Embryonic facial prominence (tissue), 1 donor: ENCODE measurements around the gene DNAJB8.

Experiments
- DNase-seq: peaks from one replicate; pipeline ENCODE4 v3.0.0-alpha.2; 2016; ENCODE audit errors: extremely low spot score

Gene DNAJB8

DNA sequence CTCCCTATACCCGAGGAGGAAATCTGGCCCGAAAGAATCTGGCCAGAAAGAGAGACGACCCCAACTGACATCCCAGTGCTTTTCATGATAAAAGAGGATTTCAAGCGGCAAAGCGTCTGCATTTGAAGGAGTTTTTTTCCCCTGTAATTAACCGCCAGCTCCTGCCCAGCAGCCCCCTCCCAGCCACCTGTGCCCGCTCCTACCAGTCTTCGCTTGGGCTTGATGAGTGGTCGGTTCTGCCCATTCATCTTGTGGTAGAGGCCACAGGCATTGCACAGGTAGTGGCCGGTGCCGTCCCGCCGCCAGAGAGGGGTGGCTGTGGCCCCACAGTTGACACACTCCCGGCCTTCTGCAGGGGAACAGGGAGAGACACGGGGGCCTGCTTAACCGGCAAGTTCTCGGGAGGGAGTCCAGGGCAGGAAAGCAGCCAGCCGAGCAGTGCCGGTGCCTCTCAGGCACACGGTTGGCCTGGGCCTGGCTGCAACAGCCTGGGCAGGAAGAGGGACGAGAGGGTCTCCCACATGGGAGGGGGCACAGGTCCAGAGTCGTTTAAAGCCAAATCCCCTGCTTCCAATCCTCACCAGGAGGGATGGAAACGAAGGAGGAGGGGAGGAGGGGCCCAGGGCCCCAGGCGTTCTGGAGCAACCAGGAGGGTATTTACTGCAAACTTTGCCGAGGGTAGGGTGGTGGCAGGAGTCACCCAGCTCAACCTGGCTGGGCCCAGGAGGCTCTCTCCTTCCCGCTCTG is 17.1 kb upstream of the DNAJB8 start:
- no peak for DNase-seq

DNA sequence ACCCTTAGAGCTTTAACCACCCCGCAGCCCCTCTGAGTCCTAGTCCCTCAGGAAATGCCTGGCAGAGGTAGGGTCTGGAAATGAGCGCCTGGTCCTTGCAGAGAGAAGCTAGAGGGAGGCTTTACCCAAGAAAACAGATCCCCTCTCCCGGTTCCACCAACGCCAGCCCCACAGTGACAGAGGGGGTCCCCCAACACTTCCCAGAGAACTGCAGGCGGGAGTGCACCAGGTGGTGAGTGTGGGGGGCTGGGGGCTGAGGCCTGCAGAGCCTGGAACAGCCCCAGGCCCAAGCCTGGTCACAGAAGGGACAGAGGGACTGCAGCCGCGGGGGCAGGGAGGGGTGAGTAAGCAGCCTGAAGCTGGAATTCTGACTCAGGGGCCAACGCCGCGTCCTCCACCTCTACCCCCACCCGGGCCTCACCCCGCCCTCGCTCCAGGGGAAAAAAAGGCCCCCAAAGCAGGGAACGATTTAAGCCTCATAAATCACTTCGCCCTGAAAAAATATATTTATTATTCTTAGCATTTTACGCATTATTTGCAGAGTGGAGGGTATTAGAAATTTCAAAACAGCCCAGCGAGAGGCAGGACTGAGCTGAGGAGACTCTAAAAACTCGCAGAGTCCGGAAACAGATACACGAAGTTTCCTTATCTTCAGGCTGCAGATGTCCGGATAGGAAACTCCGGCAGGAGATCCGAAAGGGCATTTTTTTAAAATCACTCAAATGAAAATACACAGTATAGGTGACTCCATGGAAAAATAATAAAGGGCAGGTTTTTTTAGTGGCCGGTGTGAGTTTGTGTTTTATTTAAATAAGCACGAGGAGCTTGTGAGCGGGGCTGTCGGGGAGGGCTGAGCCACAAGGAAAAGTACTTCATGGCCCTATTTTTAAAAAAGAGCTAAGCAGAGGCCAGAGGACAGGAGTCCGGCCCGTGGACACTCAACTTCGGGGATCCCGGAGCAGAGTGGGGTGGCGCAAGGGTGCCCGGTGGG is 16.3 kb upstream of the DNAJB8 start:
- DNase-seq = no peak

DNA sequence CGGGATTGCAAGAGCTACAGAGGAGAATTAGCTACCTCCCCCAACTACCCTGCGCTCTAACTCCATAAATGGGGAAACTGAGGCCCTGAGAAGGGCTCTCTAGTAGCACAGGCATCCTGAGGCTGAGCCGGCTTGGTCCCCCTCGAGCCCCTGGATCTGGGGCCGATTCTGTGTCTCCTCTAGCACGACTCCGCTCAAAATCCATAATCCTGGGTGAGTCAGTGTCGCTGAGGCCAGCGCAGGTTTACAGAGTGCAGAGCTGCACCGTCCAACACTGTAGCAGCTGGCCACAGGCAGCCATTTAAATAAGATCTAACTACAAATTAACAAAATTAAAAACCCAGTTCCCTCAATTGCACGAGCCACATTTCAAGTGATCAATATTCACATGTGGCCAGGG is 15.5 kb upstream of the DNAJB8 start:
- DNase-seq = no peak

DNA sequence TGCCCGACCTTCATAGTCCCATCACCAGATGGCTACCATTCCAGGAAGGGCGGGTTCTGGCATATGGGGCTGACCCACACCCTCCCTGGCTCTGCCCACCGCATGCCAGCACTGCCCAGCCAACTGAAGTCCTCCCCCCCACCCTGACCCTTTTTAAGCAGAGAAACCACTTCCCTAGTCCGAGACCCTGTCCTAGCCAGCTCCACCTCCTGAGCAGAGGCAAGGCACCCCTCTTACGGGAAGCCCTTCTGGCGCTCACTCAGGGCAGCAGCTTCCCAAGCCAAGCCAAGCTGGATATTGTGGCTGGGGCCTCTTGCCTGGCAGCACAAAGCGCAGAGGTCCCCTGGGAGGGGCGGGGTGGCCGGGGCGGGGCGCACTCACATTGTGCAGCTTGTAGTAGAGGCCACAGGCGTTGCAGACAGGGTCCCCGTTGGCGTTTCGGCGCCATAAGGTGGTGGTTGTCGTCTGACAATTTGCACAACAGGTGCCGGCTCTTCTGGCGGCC is 14.8 kb upstream of the DNAJB8 start:
- no peak for DNase-seq

DNA sequence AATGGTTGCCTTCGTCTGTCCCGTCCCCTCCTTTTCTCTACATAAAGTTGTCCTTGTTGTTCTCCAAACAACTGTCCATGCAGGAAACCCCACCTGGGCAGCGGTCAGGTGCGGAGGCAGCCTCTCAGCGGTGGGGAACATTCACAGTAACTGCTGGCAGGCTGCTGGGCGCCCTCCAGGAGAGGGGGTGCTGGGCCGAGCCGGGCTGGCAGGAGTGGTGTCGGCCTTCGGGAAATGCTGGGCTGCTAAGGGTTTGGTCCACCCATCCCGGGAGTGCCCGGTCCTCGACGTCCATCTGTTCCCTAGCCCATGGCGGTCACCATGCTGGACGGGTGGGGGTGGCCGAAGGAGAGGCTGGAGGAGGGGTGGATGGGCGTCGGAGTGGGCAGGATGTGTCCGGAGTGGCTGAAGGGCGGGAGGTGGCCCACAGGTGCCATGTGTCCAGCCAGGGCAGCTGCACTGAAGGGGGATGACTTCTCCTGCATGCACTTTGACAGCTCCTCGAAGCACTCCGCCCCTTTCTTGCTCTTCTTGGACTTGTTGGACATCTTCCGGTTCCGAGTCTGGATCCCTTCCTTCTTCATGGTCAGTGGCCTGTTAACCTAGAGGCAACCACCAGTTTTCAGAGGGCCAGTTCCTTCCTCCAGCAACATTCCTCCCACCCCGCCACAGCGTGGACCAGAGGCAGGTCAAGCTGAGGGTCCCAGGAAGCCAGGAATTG is 14.2 kb upstream of the DNAJB8 start:
- no peak for DNase-seq

DNA sequence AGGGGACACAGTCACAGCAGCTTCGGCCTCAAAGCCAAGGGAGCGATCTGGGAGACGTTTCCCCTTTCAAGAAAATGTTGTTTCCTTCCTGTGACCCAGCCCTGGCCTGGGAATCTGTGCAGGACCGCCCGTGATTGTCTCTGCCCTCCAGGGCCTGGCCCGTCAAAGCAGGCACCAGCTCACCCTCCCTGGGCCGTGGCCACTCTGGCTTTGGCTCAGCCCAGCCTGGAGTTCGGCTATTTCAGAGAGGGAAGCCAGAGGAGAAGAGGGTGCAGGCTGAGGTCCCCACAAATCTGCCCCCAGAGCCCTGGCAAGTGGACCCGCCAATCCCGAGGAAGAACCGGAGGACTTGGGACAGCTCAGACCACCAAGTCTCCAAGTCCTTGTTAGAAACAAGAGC is 13.6 kb upstream of the DNAJB8 start:
- no peak for DNase-seq

DNA sequence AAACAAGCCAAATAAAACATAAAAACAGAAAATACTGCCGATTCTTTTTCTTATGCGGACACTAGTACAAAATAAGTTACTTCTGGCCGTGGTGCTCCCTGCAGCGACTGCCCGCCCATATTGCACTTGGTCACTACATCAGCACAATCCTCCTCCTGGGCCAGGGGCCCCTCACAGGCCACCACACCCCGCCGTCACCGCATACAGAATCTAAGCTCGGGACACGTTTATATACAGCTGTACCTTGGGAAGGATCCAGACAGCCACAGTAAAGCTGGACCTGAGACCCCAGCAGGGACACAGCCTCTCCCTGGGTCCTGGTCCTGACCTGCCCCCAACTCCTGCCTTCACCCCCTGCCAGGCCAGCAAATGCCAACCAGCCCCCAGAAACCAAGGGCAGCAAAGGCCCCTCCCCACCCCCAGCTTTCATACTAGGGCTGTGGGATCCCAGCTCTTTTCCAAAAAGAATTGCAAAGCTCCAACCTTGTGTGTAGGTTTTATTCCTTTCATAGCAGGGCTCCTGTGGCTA is 12.9 kb upstream of the DNAJB8 start:
- DNase-seq = no peak

DNA sequence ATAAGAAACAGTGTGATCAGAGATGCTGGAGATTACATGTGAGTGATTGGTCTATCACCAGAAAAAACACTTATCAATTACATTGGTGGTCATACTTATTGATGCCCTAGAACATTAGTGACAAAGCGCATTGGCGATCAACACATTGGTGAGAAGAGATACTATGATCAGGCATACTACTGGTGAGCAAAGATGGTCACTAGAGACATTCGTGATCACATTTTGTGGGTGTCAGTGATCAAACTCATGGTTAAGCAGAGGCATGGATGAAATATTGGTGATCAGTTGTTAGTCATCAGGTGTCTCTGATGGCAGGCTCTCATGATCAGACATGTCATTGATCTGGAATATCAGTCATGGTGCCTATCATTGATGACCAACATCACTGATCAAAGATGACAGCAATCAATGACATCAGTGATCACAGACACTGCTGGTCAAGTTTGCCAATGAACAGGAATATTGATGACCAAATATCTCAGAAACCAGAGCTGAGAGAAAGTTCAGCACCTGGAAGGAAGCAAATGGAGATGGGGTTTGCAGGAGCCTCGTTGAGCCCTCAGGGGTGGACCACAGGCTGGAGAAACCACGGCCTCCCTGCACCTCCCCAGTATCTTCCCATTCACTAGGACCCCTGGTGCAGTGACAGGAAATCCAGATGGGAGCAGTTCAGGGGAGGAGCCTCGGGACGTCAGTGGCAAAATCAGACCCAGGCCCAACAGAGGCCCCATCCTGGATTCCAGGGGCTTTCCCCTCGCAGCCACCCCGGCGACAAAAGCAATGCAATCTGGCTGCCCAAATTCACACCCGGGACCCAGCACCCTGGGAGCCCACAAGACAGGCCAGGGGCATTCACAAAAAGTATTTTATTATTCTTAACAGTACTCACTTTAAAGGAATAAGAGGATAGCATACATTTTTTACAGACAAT is 12.2 kb upstream of the DNAJB8 start:
- no peak for DNase-seq

DNA sequence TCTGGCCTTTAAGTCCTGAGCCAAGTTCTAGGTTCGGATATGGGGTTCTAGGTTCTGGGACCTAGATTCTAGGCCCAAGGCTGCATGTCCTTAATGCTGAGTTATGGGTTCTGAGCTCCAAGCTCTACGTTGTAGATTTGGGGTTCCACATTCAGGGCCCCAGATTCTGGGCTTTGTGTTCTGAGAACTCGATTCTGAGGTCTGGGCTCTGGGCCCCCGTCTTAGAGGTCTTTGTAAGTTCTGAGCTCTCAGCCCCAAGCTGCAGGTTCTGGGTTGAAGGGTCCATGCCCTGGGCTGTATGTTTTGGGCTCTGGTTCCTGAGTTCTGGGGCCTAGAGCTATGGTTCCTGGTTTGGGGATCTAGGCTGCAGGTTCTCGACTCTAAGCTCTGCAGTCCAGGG is 10.0 kb upstream of the DNAJB8 start:
- DNase-seq = no peak

DNA sequence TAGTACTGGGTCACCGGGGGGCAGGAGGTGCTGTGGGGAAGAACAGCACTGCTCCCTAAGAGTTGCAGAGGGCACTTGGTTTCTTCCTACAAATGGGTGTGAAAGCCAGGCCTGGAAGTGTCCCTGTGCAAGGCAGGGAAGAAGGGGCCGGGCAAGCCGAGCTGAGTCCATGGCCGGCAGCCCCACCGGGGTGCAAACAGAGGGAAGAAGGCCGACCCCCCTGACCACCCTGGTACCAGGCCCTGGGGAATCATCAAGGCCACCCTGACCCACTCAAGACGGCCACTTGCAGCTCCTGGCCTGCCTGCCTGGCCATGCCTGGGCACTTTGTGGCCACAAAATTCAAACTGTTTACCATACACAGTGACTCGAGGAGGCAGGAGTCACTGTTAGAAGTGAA is 8.7 kb upstream of the DNAJB8 start:
- DNase-seq = no peak

DNA sequence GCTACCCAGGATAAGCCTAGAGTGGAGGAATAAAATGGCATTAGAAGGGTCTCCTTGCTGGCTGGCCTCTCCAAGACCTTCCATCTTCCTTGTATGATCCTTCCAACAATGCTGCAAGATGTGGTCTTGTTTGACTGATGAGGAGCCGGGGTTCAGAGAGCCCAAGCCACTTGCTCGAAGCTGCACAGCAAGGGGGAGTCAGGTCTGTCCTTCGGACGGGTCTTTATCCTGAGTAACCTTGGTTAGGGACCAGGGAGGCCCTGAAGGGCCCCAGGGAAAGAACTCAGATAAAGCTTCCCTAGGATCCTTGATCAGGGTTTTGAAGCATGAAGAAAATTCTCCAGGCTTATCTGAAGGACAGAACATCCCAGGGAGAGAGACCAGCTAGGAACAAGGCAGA is 7.0 kb upstream of the DNAJB8 start:
- no peak for DNase-seq

DNA sequence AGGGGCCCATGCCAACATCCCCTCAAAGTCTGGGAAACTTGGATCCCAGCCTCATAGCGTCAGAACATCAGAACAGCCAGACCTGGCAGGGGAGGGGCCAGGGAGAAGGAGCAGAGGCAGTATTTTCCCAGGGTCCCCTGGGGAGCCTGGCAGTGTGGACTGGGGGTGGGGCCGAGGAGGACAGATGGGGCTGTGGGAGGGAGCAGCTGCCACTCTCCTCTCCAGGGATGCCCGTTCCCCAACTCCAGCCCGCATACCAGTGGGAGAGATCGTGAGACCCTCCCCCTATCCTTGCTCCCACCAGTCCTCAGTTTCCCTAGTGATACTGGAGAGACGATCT is 6.5 kb upstream of the DNAJB8 start:
- no peak for DNase-seq

DNA sequence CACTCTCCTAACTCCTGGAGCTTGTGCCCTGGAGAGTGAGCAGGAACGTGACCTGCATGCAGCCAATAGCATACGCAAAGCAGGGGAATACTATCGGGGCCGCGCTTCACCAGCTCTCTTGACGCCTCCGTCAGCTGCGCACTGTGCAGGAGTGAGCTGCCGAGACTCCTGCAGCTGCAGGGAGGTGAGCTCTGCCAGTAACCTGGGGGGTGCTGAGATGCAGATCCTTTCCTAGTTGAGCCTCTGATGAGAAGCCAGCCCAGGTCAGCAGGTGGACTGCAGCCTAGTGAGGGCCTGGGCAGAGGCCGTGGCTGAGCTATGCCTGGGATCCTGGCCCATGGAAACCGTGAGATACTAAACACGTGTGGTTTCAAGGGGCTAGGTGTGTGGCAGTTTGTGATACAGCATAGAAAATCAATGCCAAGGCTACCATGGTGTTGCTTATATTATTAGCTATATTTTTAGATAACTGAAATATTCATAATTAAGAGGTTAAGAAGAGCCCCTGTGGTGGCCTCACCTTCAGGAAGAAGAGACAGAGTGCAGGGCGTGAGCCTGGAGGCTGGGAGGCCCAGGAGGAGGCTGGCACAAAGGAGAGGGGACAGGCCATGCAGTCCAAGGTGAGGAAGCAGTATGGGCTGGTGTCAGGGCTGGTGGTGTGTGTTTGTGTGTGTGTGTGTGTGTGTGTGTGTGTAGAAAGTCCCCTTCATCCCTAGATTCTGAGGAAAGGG is 5.9 kb upstream of the DNAJB8 start:
- no peak for DNase-seq

DNA sequence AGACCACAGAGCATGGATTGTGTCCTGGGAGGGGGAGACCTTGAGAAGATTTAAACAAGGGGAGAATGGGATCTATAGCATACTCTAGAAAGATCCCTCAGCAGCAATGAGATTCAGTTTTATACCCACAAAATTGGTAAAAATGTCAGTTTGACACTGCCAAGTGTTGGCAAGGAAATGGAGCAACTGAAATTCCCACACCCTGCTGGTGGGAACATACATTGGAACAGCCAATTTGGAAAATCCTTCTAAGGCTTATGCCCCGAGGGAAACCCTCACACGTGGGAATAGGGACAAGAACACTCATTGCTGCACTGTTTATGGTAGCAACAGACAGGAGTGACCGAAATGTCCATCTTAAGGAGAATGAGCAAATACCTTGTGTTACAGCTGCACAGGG is 5.0 kb upstream of the DNAJB8 start:
- DNase-seq = no peak

DNA sequence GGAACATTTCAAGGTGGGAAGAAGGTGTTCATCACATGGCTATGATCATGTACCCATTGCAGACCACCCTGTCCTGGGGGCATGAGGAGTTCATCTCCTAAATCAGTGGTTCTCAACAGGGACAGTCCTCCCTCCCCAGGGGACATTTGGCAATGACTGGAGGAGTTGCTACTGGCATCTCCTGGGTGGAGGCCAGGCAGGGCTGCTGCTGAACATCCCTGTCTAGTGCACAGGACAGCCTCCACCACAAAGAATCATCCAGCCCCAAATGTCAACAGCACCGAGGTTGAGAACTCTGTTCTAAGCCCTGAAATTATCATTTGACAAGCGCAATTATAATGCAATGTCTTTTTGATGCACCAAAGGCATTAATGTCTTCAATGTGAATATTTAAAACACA is 4.4 kb upstream of the DNAJB8 start:
- DNase-seq = no peak

DNA sequence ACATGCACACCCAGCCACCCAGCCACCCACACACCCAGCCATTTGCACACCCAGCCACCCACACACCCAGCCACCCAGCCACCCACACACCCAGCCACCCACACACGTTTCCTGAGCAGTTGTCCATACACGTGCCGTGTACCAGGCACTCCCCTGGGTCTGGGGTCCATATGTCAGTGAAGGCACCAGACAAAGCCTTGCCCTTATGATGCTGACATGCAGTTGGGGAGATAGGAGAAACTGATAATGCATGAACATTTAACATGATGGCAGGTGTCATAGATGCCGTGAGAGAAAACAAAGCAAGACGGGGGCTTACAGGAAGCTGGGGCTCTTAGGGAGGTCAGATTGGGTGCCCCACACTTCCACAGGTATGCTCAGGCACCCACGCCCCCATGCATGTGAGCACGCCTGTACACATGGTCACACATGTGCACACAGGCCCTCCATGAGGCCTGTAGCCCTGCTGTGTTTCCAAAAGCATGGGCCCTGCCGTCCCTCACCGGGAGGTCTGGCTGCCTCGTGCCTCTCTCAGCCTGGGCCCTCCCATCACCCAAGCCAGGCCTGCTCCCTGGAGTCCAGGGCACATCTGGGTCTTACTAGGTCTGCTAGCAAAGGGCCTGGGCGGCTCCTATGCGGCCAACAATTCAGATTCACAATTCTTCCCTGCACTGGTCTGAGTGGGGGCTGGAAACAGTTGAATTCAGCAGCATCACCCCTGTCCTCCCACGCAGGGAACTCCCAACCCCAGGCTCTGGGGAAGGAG is 3.6 kb upstream of the DNAJB8 start:
- DNase-seq = no peak

DNA sequence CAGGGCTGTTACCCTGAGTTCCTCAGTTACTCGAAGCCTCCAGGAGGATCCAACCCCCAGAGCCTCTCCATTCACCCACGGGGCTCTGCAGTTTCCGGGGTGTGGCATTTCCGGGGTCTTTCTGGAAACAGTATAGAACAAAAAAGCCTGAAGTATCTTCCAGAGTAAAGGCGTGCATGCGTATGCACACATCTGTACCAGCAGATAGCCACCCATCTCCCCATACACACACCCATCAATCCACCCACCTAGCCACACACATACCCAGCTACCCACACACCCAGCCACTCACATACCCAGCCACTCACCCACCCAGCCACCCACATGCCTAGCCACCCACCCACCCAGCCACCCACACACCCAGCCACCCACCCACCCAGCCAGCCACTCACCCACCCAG is 2.9 kb upstream of the DNAJB8 start:
- DNase-seq = no peak

DNA sequence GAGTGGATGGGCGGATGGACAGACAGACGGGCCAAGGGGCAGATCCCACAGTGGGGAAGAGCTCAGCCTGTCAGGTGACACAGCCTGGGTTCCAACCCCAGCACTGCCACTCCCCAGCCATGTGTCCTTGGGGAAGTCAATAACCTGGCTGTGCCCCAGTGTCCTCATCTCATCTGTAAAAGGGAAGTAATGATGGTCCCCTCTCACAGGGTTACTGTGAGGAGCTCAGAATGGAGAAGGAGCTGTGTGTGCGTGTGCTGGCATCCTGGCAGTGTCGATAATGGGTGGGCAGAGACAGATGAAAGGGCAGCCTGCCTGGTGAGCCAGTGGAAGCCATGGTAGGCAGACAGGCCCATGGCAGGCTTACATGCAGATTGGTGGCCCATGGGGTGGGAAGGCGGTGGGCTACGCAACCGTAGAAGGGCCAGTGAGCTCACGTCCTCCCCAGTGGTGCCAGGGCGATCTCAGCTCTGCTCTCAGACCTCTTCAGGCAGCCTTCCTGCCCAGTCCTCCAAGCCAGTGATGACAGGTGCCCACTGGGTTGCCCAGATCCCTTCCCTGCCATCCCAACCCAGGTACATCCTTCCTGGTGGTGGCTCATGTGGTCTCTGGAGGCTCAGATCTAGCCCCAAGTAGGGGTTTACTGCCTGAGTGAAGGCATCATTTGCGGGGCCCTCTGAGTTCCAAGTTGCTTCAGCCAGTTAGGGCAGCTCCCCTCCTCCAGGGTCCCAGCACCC is 2.3 kb upstream of the DNAJB8 start:
- DNase-seq = no peak

DNA sequence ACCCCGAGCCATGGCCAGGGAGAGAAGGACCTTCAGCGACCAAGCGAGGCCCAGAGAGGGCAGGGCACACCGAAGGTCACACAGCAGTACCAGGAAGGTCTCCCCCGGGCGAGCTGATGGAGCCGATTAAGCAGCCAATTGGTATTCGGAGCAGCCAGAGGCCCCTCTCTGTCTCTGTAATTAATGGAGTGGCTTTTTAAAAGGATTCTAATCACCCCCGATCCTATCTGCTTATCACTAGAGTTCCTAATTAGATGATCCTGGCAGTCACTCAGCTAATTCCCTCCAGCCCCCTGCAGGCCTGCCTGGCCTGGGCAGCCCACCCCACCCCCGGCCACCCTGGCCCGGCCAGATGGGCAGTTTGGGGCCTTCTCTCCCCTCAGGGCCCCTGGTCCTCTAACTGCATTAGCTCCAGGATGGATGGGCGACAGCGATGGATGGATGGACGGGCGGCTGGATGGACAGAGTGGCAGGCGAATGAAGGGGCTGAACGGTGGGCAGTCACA is 1.6 kb upstream of the DNAJB8 start:
- no peak for DNase-seq
